Measurements from ENCODE around the gene MSX1. TPM values are rescaled to one million over a fixed set of nuclear protein-coding genes. Genes with fewer than 3 reads are reported as not detected.

The MSX1 gene
- total and polyA plus RNA-seq, 2 of the 8 experiments (the other 6 are each of a cell fraction or from before 2014, with no cell fraction given), result 0.47 TPM; not detected in 1

DNA sequence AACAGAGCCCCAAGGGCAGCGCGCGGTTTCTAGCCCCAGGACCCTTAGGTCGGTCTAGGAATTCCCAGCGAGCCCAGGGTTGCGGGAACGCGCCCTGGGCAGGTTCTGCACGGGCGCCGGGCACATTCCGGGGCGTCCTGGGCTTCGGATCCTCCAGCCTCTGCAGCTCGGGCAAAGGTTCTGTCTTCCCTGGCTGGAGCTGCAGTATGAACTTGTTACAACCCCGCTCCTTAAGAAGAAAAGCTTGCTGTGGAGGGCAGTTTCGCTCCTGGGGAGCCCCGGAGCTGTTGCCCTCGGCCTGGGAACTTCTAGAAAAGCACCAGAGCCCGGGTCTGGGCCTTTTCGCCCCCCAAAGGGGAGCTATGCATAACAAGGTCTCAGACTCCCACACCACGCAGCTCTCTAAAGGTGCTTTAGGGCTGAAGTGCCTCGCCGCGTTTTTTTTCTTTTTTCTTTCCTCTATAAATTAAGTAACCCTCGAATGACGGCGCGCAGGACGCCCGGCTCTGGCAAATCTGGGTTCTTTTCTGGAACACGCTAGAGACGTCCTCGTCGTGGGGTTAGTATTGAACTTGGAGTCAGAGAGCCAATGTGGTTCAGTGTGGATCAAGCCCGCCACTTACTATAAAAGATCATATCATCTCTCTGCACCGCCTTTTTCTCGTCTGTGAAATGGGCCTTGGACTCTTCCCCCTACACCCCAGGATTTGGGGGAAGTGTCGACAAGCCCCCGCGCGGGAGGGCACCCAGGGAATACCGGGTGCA is 5.7 kb downstream of the MSX1 start:
- no peak overlapping the region; the same call in 1 of the 2 replicates for H2BK15ac ChIP-seq (ENCODE audit: low read length)
- no peak overlapping the region for H2AK5ac ChIP-seq (ENCODE audit: low read depth, low read length)
- H4K8ac ChIP-seq (ENCODE audit: extremely low read depth, insufficient read depth, low read length), result peak overlapping the region; percentile 11; the same call in 1 of the 2 replicates
- ChIA-PET CTCF (ENCODE audit: partially characterized antibody) (interaction anchor here (0.8 to 2.2 kb wide), 5 partner anchors 11 to 183 kb away, joined by 3 to 8 read pairs (median 3); no protein-coding TSS in a partner anchor), POLR2A (ENCODE audit: partially characterized antibody) (interaction anchor here (0.8 to 1.1 kb wide), 3 partner anchors 7 to 314 kb away, joined by 3 to 4 read pairs (median 3); no protein-coding TSS in a partner anchor)
- no peak overlapping the region for H3K4me3 ChIP-seq (ENCODE audit: extremely low read depth in 1 of 4, insufficient read depth in 2 of 4, low read depth in 3 of 4, low read length in 4 of 4)
- DNase-seq (ENCODE audit: low read depth in 1 of 2, low spot score in 2 of 2) (peak in 1 of 2 experiments; percentile 64), FAIRE-seq (no peak)
- H3K23ac ChIP-seq (ENCODE audit: insufficient read length), result no peak overlapping the region
- H3K4me2 ChIP-seq (ENCODE audit: insufficient read depth in 1 of 2, low read depth in 2 of 2, low read length in 2 of 2), result peak overlapping the region in 1 of 2 experiments; percentile 75; a peak in 1 of 4 replicates
- H2BK12ac ChIP-seq (ENCODE audit: low read depth, low read length), result no peak overlapping the region
- H4K20me1 ChIP-seq (replicated peaks in 1 of 2; ENCODE audit: control insufficient read depth in 1 of 2, insufficient read depth in 2 of 2, low read length in 2 of 2), result peaks cover 44 to 59% of the 10 kb centered on the region in 2 experiments
- peaks cover 99 to 100% (median 99%) of the 10 kb centered on the region in 4 experiments for H3K27me3 ChIP-seq (replicated peaks in 1 of 4; ENCODE audit: control insufficient read depth in 3 of 4, extremely low read depth in 1 of 4, insufficient read depth in 3 of 4, low read length in 3 of 4)
- H2BK120ac ChIP-seq (replicated peaks; ENCODE audit: low read depth, low read length), result no peak overlapping the region
- no peak overlapping the region for H4K5ac ChIP-seq (ENCODE audit: insufficient read length, low read depth, low read length)
- H3K9ac ChIP-seq (replicated peaks in 1 of 4; ENCODE audit: extremely low read depth in 1 of 4, low read depth in 3 of 4, low read length in 3 of 4), result no peak overlapping the region
- WGBS, 2 experiments (ENCODE audit: extremely low coverage in 1 of 2, insufficient coverage in 1 of 2, insufficient read length in 1 of 2, insufficient replicate concordance in 2 of 2, low coverage in 1 of 2, low lambda C conversion rate in 2 of 2, missing lambda C conversion rate in 1 of 2), result 8% methylated on average over 42 of the region's 43 CpGs; no CpG with 5 or more reads in 1 of the 2 experiments
- H3K56ac ChIP-seq (replicated peaks; ENCODE audit: insufficient read length, low read depth, low read length), result no peak overlapping the region
- peak; percentile 97 for TF ChIP-seq EZH2 (IDR thresholded peaks at IDR 0.05; ENCODE audit: low read depth, low read length, severe bottlenecking)
- TF ChIP-seq RNF2 (IDR thresholded peaks at IDR 0.05; ENCODE audit: borderline replicate concordance, low read depth, low read length, missing control alignments, poor library complexity, severe bottlenecking), result peak; percentile 71
- TF ChIP-seq SUZ12 (IDR thresholded peaks at IDR 0.05; ENCODE audit: low read length), result peak; percentile 98
- no peak for TF ChIP-seq HDAC6 (IDR thresholded peaks at IDR 0.05; ENCODE audit: low read depth, low read length)
- TF ChIP-seq SP2 (IDR thresholded peaks at IDR 0.05; ENCODE audit: low read length), result no peak
- 0 out of 2 replicates have a peak, but pooled peaks have one; percentile 22 for TF ChIP-seq TEAD4 (IDR thresholded peaks at IDR 0.05; ENCODE audit: low read depth, low read length)
- TF ChIP-seq, protein P1, sequence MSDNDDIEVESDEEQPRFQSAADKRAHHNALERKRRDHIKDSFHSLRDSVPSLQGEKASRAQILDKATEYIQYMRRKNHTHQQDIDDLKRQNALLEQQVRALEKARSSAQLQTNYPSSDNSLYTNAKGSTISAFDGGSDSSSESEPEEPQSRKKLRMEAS (IDR thresholded peaks at IDR 0.05), result no peak
- TF ChIP-seq CBX8 (IDR thresholded peaks at IDR 0.05; ENCODE audit: borderline replicate concordance, low read depth, low read length), result peak; percentile 98; the same call in 1 of the 2 replicates
- no peaks in the 10 kb centered on the region for H3K79me2 ChIP-seq (ENCODE audit: control insufficient read depth in 1 of 2, insufficient read depth in 2 of 2, low read length in 2 of 2)
- H3K4me1 ChIP-seq (replicated peaks in 1 of 4; ENCODE audit: control insufficient read depth in 3 of 4, insufficient read depth in 4 of 4, low read length in 3 of 4), result peaks cover 0 to 25% (median 11%) of the 10 kb centered on the region in 4 experiments; a peak in 5 of 7 replicates
- H3K9me3 ChIP-seq (ENCODE audit: insufficient read depth in 2 of 2, low read depth in 1 of 2, low read length in 1 of 2), result no peaks in the 10 kb centered on the region
- H3K4ac ChIP-seq (replicated peaks; ENCODE audit: insufficient read length, low read depth, low read length), result no peak overlapping the region
- H3K36me3 ChIP-seq (ENCODE audit: control insufficient read depth in 2 of 4, insufficient read depth in 4 of 4, low read length in 3 of 4), result peaks cover 0 to 5% (median 0%) of the 10 kb centered on the region in 4 experiments; a peak in 1 of 8 replicates
- H3K27ac ChIP-seq (ENCODE audit: low read depth, low read length), result no peak overlapping the region
- H2BK20ac ChIP-seq (ENCODE audit: low read length), result no peak overlapping the region
- H3K18ac ChIP-seq (ENCODE audit: extremely low read depth, low read length), result no peak overlapping the region
- no peak overlapping the region for H2BK5ac ChIP-seq (ENCODE audit: low read depth, low read length)
- no peak overlapping the region for H3K14ac ChIP-seq (ENCODE audit: insufficient read length)
- no peak overlapping the region for H4K91ac ChIP-seq (replicated peaks; ENCODE audit: insufficient read length, low read length)
- no peak overlapping the region for H2AFZ ChIP-seq (ENCODE audit: low read length)
- peaks cover 8% of the 10 kb centered on the region; the same call in 1 of the 2 replicates for H3K23me2 ChIP-seq (ENCODE audit: low read depth, low read length)
- H3K79me1 ChIP-seq (ENCODE audit: low read depth, low read length), result no peaks in the 10 kb centered on the region
